Measurements from ENCODE around the gene HDGFL2. TPM values are rescaled to one million over a fixed set of nuclear protein-coding genes. Genes with fewer than 3 reads are reported as not detected.

HDGFL2 gene
- total RNA-seq, 1 donor from 2014 or later, result 68.8 TPM

DNA sequence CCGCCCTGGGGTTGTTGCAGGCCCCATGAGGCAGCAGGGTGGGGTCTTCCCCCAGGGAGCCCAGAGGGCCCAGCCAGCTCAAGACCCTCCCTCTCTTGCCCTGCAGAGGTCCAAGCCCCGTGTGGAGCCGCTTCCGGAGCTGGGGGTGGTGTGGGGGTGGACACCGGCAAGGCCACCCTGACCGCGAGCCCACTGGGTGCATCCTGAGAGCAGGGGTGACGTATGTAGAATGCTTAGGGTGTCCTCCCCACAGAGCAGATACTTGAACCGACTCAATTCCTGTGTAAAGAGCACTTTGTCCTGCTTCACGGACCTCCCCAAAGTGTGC is 29.3 kb upstream of the HDGFL2 start:
- TF ChIP-seq, protein P1, sequence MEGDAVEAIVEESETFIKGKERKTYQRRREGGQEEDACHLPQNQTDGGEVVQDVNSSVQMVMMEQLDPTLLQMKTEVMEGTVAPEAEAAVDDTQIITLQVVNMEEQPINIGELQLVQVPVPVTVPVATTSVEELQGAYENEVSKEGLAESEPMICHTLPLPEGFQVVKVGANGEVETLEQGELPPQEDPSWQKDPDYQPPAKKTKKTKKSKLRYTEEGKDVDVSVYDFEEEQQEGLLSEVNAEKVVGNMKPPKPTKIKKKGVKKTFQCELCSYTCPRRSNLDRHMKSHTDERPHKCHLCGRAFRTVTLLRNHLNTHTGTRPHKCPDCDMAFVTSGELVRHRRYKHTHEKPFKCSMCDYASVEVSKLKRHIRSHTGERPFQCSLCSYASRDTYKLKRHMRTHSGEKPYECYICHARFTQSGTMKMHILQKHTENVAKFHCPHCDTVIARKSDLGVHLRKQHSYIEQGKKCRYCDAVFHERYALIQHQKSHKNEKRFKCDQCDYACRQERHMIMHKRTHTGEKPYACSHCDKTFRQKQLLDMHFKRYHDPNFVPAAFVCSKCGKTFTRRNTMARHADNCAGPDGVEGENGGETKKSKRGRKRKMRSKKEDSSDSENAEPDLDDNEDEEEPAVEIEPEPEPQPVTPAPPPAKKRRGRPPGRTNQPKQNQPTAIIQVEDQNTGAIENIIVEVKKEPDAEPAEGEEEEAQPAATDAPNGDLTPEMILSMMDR (IDR thresholded peaks at IDR 0.05), result no peak
- no peak for DNase-seq (ENCODE audit: extremely low spot score, unreplicated experiment)
- H3K9me3 Mint-ChIP-seq (ENCODE audit: unreplicated experiment), result no peaks in the 10 kb centered on the region
- H3K36me3 Mint-ChIP-seq (ENCODE audit: unreplicated experiment), result peaks cover 5% of the 10 kb centered on the region
- no peaks in the 10 kb centered on the region for H3K4me1 Mint-ChIP-seq (ENCODE audit: unreplicated experiment)
- no peaks in the 10 kb centered on the region for H3K27me3 Mint-ChIP-seq (ENCODE audit: unreplicated experiment)
- no peak overlapping the region for H3K27ac Mint-ChIP-seq (ENCODE audit: unreplicated experiment)
- no peak overlapping the region for H3K4me3 Mint-ChIP-seq (ENCODE audit: unreplicated experiment)

DNA sequence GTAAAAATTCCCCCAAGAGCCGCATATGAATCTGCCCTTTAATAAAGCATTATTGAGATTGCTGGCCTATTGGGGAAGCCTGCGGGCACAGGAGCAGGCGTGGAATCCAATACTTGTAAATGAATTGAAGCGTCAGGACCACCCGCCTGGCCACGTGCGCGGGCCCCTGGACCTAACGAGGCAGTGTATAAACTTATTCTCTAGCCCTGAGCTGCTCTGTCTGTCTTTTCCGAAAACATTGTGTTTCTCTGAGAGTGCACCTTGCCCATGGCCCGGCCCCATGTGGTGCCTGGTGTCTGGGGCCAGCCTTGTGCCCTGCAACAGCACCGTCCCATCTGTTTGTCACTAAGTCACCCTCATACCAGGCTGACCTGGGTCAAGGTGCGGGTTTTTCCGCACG is 28.9 kb upstream of the HDGFL2 start:
- Mint-ChIP-seq H3K9me3 (ENCODE audit: unreplicated experiment) (no peaks in the 10 kb centered on the region), H3K36me3 (ENCODE audit: unreplicated experiment) (peaks cover 5% of the 10 kb centered on the region), H3K4me3 (ENCODE audit: unreplicated experiment) (no peak overlapping the region), H3K27ac (ENCODE audit: unreplicated experiment) (no peak overlapping the region), H3K4me1 (ENCODE audit: unreplicated experiment) (no peaks in the 10 kb centered on the region), H3K27me3 (ENCODE audit: unreplicated experiment) (no peaks in the 10 kb centered on the region)
- DNase-seq (ENCODE audit: extremely low spot score, unreplicated experiment), result no peak
- TF ChIP-seq, protein P1 (IDR thresholded peaks at IDR 0.05), result no peak

DNA sequence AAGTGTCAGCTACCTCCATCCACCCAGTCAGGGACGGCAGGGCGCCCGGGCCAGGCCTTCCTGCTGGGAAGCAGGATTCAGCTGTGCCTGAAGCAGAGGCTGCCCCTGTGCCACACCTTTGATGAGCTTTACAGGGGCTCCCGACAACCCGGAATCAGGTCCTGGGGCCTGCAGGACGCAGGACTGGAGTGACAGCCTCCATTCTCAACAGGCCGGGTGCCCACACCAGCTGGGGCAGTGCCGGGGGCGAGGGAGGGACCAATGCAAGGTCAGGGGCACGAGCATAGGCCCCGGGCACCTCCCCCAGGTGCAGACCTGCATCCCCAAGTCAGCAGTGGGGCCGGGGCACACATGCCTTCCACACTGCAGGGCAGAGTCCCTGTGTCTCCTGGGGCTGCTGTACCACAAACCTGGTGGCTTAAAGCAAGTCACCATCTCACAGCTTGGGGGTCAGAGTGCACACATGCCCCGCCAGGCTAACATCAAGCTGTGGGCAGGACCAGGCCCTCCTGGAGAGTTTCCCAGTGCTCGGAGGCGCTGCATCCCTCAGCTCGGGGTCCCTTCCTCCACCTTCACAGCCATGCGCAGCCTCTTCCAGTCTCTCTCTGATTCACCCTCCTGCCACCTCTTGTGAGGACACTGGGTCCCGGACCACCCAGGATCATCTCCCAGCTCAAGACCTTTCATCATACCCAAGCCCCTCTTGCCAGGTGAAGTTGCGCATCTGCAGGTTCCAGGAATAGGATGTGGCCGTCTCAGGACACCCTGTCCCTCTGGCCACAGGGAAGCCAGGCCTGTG is 27.9 kb upstream of the HDGFL2 start:
- H3K4me3 Mint-ChIP-seq (ENCODE audit: unreplicated experiment), result no peak overlapping the region
- DNase-seq (ENCODE audit: extremely low spot score, unreplicated experiment), result no peak
- TF ChIP-seq, protein P1 (IDR thresholded peaks at IDR 0.05), result no peak
- H3K4me1 Mint-ChIP-seq (ENCODE audit: unreplicated experiment), result no peaks in the 10 kb centered on the region
- H3K27ac Mint-ChIP-seq (ENCODE audit: unreplicated experiment), result peak overlapping the region; percentile 35
- H3K27me3 Mint-ChIP-seq (ENCODE audit: unreplicated experiment), result no peaks in the 10 kb centered on the region
- no peaks in the 10 kb centered on the region for H3K9me3 Mint-ChIP-seq (ENCODE audit: unreplicated experiment)
- peaks cover 11% of the 10 kb centered on the region for H3K36me3 Mint-ChIP-seq (ENCODE audit: unreplicated experiment)

DNA sequence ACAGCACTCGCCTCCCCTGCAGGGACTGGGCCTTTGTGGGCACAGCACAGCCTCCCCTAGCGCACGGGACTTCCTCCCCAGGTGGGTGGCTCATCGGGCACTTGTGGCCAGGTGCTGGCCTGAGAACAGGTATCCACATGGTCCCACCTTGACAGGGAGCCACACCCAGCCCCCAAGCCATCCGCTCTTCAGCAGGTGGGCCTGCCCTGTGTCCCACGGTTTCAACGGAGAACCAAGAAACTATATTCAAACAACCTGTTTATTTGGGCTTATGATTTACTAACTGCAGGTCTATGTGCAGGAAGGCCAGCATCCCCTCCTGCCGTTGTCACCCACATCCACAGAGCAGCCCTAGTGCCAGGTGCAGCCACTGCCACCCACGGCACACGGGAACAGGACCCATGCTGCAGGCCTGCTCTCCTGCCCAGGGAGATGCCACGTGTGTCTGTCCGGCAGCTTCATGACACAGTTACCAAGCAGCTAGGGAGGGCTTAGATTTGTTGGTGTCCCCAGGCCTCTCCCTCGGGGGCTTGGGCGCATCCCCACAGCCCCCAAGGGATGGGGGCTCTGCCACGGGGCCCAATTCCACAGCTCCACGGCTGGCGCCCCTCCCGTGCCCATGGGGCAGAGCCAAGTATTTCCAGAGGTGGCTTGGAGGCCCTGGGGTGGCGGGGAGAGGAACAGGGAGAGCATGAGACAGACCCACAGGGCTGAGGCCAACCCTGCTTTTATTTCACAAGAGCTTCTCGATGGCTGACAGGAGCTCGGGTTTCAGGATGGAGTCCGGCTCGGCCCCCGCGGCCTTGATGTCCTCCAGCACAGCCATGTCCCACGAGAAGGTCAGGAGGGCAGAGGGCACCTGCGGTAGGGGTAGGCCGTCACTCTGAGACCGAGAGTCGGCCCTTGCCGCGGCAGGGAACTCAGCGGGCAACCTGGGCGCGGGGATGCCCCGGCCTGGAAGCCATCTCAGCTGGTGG is 27.0 kb upstream of the HDGFL2 start:
- no peaks in the 10 kb centered on the region for H3K9me3 Mint-ChIP-seq (ENCODE audit: unreplicated experiment)
- no peak for DNase-seq (ENCODE audit: extremely low spot score, unreplicated experiment)
- H3K27me3 Mint-ChIP-seq (ENCODE audit: unreplicated experiment), result no peaks in the 10 kb centered on the region
- H3K4me1 Mint-ChIP-seq (ENCODE audit: unreplicated experiment), result no peaks in the 10 kb centered on the region
- peaks cover 14% of the 10 kb centered on the region for H3K36me3 Mint-ChIP-seq (ENCODE audit: unreplicated experiment)
- peak overlapping the region; percentile 35 for H3K27ac Mint-ChIP-seq (ENCODE audit: unreplicated experiment)
- TF ChIP-seq, protein P1 (IDR thresholded peaks at IDR 0.05), result no peak
- H3K4me3 Mint-ChIP-seq (ENCODE audit: unreplicated experiment), result no peak overlapping the region

Measured in osteocyte (in vitro differentiated cells).